Stimulated activated CD8-positive, alpha-beta memory T cell treated with anti-CD3 and anti-CD28 coated beads, Interleukin-7, amount 100 ng/mL, for 48 hours (primary cell): ENCODE measurements around the gene SLC10A3.
"Not testable (repeated sequence)": the region's sequence is repeated elsewhere in the genome, so short reads cannot be mapped to it uniquely, and the experiment has no call there.

Source experiments
- DNase-seq, 2 donors: peaks; one replicate each; pipeline ENCODE4 v3.0.0-alpha.2; 2020; ENCODE audit warnings: low read depth in 1 of 2; ENCODE audit errors: extremely low read depth in 1 of 2

The SLC10A3 gene

GRCh38 chrX:154511761-154512160, 21.3 kb upstream of the SLC10A3 start:
- no peak for DNase-seq

- DNase-seq, result no peak
Observed at GRCh38 chrX:154509455-154509854, 19.0 kb upstream of the SLC10A3 start.

- DNase-seq, result no peak
Observed at GRCh38 chrX:154508384-154508745, 17.9 kb upstream of the SLC10A3 start.

GRCh38 chrX:154507673-154508383, 17.4 kb upstream of the SLC10A3 start:
- no peak for DNase-seq

GRCh38 chrX:154506483-154507332, 16.3 kb upstream of the SLC10A3 start:
- DNase-seq, result no peak

GRCh38 chrX:154505734-154506133, 15.3 kb upstream of the SLC10A3 start:
- DNase-seq, result no peak

- no peak for DNase-seq
Observed at GRCh38 chrX:154502989-154503388, 12.6 kb upstream of the SLC10A3 start.

GRCh38 chrX:154502098-154502497, 11.7 kb upstream of the SLC10A3 start:
- no peak for DNase-seq

GRCh38 chrX:154501423-154501822, 11.0 kb upstream of the SLC10A3 start:
- DNase-seq, result not testable (repeated sequence)

- DNase-seq, result not testable (repeated sequence)
Observed at GRCh38 chrX:154496591-154497137, 6.2 kb upstream of the SLC10A3 start.

- no peak for DNase-seq
Observed at GRCh38 chrX:154495472-154495922, 5.1 kb upstream of the SLC10A3 start.

GRCh38 chrX:154494715-154495114, 4.3 kb upstream of the SLC10A3 start:
- no peak for DNase-seq

- no peak for DNase-seq
Observed at GRCh38 chrX:154490021-154490413, 412 bp downstream of the SLC10A3 start.

GRCh38 chrX:154489182-154489581, 1.2 kb downstream of the SLC10A3 start:
- DNase-seq, result no peak

- DNase-seq, result no peak
Observed at GRCh38 chrX:154488336-154489075, 1.9 kb downstream of the SLC10A3 start.

GRCh38 chrX:154487518-154488290, 2.7 kb downstream of the SLC10A3 start:
- no peak for DNase-seq

- peak; percentile 33 to 39 for DNase-seq
Observed at GRCh38 chrX:154486396-154487207, 3.8 kb downstream of the SLC10A3 start, which contains the start of gene UBL4A. UBL4A (minus strand) TSS chrX:154486615; CDS start chrX:154486584, 31 bp downstream.

GRCh38 chrX:154486052-154486395, 4.4 kb downstream of the SLC10A3 start:
- DNase-seq, result no peak
